ENCODE data around the gene MECP2.
A peak's percentile ranks its signal among the peaks of the same experiment; 100 is the strongest.
"Not testable (repeated sequence)": the region's sequence is repeated elsewhere in the genome, so short reads cannot be mapped to it uniquely, and the experiment has no call there.

The MECP2 gene

DNA sequence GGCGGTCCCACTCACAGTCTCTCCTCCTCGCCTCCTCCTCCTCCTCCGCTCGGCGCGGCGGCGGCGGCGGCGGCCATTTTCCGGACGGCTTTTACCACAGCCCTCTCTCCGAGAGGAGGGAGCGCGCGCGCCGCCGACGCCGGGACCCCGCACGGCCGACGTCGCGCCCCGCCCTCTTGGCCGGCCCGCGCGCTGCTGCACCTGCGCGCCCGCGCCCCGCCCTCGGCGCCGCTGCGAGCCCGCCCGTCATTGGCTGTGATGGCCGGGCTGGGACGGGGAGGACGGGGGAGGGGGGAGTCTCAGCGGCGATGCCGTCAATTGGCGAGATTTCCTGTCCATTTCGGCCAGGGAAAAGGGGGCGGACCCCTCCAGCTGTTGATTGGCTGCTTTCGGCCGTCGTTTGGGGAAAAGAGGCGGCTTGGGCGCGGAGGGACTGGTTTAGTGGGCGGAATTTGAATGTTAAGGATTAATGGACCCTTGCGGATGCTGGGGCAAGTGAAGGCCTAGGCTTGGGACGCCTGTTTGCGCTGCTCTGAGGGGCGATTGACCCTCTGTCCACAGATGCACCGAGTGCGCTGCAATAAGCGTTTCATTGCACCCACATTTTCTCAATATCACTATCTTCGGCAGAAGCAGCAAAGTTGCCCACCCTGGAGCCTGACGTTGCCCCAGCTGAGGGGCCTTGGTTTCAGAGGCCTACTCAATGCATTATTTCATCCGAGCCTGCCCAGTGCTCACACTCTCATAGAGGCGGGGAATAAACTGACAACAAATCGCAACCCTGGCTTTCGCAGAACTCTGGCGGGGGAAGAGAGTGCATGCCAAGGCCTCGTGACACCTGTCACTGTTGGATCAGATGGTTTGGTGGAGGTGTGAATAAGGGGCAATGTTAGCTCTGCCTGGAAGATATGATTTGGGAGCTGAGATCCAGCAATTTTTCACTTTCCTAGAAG lies at the start of gene MECP2:
Gene MECP2, minus strand, starts transcription at position 129 of the 953 bp plus-strand sequence.
- peak; percentile 88 for DNase-seq

DNA sequence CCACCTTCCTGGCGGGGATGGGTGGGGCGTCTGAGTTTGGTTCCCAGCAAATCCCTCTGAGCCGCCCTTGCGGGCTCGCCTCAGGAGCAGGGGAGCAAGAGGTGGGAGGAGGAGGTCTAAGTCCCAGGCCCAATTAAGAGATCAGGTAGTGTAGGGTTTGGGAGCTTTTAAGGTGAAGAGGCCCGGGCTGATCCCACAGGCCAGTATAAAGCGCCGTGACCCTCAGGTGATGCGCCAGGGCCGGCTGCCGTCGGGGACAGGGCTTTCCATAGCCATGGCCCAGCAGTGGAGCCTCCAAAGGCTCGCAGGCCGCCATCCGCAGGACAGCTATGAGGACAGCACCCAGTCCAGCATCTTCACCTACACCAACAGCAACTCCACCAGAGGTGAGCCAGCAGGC lies 46.5 kb upstream of the MECP2 start, which contains the start of gene OPN1LW:
Gene OPN1LW, plus strand, starts transcription at position 234 of the 400 bp plus-strand sequence. Its CDS starts 41 bp downstream, at position 275.
- not testable (repeated sequence) for DNase-seq

DNA sequence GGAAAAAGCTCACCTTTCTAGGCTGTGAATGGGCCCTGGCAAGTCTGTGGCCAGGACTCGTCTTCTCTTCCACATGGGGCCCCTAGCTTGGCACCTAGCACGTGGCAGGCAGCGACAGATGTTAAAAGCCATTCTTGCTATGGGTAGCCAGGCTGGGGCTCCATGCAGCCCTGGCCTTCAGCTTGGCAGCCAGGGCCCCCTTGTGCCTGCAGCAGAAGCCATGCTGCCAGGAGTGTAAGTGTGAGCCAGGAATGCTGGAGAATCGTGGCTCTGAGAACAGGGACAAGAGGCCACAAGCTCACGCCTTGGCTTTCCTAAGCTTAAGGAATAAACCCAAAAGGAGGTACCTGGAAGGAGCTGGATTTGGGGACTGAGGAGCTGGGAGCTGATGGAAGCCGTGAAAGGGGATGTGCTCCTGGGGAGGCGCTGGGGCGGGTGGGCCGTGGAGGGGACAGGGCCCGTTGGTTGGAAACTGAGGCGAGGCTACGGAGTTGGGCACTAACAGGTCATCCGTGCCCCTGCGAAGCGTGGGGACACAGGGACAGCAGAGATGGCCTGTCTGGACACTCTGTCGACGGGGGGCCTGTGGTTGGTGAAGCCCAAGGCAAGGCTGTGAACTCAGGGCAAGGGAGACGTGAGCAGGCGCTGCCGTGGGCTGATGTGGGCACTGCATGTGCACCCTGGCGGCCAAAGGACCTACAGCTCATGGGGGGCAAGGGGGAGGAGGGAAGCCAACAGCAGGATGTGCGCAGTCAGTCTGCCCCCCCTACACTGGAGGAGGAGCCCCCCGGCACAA lies 45.6 kb upstream of the MECP2 start:
- DNase-seq: no peak

DNA sequence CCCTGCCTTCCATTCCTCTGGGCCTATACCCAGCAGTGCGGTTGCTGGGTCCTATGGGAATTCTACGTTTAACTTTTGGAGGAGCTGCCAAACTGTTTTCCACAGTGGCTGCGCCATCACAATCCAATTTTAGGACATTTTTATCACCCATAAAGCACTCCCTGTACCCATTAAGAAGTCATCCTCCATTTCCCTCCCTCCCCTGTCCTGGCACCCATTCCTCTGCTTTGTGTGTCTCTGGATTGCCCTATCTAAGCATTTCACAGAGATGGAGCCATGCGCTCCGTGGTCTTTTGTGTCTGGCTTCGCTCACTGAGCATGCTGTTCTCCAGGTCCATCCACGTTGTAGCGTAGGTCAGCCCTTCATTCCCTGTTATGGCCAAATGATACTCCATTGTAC lies 44.9 kb upstream of the MECP2 start:
- no peak for DNase-seq

DNA sequence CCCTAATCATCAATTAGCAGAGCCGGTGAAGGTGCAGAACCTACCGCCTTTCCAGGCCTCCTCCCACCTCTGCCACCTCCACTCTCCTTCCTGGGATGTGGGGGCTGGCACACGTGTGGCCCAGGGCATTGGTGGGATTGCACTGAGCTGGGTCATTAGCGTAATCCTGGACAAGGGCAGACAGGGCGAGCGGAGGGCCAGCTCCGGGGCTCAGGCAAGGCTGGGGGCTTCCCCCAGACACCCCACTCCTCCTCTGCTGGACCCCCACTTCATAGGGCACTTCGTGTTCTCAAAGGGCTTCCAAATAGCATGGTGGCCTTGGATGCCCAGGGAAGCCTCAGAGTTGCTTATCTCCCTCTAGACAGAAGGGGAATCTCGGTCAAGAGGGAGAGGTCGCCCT lies 43.2 kb upstream of the MECP2 start:
- DNase-seq: no peak

DNA sequence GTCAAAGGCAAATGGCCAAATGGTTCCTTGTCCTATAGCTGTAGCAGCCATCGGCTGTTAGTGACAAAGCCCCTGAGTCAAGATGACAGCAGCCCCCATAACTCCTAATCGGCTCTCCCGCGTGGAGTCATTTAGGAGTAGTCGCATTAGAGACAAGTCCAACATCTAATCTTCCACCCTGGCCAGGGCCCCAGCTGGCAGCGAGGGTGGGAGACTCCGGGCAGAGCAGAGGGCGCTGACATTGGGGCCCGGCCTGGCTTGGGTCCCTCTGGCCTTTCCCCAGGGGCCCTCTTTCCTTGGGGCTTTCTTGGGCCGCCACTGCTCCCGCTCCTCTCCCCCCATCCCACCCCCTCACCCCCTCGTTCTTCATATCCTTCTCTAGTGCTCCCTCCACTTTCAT lies 42.7 kb upstream of the MECP2 start:
- no peak for DNase-seq

DNA sequence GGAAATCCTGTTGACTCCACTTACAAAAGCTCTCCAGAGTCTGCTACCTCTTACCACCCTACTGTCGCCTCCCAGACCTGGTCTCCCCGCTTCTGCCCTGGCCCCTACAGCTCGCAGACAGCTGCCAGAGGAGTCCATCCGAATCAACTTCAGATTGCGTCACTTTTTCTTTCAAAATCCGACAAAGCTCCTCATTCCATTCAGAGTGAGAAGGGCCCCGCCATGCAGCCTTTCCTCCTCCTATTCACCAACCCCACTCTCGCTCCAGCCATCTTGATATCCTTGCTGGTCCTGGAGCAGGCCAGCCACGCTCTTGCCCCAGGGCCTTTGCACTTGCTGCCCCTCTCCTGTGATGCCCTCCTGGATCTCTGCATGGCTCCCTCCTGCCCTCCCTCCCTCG lies 41.3 kb upstream of the MECP2 start:
- DNase-seq: no peak

DNA sequence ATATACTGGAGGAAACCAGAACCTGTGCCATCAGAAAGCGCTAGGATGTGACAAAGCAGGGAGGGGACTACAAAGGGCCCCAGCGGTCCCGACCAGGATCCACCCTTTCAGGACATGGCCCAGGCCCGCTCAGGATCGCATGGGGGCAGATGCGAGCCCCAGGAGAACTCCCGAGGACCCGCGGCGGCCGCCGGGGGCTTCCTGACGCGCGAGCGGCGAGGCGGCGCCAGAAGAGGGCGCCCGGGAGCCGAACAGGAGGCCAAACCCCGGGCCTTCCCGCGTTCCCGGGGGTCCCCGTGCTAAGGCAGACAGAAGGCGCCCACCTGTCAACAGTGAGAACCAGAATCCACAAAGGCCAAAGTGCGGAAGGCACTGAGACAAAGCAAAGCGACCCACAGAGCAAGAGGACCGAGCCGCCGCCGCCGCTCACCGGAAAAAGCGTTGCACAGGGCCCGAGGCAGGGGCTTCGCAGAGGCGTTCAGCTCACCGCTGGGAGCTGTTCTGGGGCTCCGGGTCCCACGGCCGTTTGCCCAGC lies 39.2 kb upstream of the MECP2 start:
- peak; percentile 77 for DNase-seq

DNA sequence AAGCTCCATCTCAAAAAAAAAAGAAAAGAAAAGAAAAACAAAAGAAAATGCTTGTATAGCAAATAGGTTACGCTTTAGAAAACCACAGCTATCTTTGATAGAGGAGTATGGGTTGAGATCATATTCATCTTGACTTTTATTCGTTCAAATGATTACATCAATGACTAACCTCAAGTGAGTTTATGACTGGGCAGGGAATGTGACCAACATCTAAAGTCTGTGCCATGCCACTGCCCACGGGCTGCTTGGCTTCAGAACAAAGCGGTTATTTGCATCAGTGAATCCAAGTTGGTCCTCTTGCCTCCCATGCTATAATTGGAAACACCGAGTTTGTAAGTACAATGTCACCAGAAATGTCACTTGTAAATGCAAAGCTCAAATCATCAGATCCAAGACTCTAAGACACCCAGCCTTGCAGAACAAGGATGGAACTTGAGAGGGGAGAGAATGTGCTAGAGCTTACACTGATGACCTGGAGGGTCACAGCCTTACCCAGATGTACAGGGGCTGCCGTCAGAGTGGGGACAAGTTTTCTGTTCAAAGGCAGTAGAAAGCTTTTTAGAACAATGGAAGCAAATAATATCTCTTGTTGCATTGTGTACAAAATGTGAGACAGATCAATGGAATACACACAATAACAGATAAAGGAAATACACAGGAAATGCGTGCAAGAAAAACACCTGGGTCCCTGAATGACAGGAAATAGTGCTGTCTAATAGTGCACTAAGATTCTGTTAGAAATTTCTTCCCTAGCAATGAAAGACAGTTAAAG lies 38.1 kb upstream of the MECP2 start:
- DNase-seq: no peak

DNA sequence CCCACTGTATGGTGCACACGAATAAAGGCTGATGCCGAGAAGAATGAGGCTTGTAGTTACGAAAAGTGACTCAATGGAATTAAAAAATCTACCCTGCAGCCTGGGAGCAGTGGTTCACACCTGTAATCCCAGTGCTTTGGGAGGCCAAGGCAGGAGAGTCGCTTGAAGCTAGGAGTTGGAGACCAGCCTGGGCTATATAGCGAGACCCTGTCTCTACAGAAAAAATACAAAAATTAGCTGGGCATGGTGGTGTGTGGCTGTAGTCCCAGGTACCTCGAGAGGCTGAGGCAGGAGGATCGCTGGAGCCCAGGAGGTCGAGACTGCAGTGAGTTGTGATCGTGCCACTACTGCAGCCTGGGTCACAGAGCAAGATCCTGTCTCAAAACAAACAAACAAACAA lies 34.8 kb upstream of the MECP2 start:
- DNase-seq: no peak

DNA sequence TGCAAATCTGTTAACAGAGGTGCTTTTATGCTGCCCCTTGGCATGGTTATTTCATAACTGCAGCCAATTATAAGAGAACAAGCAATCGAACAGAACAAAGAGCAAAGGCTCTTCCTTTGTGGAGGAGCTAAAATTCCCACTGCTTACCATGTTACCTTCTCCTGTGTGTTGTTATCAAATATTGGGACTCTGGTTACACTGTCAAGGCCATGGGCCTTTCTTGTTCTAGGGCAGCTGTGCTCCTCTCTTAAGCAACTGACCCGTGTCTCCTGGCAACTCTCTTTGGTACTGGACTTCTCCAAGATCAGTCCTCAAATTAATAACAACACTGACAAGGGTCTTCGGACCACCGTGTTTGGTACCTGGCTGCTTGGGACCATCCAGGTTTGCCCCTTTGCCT lies 34.4 kb upstream of the MECP2 start:
- no peak for DNase-seq

DNA sequence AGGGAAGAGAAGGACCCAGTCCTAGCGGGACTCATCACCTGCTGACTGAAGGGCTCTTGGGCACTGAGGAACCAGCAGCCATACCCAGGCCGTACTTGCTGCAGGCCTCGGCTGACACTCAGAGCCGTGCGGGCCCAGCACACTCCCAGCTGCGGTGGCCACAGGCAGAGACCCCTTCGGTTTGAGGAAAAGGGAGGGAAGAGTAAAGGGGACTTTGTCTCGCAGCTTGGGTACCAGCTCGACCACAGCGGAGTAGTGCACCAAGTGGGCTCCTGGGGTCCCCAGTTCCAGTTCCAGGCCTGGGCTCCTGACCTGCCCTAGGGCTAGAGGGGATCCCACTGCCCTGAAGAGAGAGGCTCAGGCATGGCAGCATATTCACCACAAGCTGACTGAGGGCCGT lies 28.6 kb upstream of the MECP2 start:
- no peak for DNase-seq

DNA sequence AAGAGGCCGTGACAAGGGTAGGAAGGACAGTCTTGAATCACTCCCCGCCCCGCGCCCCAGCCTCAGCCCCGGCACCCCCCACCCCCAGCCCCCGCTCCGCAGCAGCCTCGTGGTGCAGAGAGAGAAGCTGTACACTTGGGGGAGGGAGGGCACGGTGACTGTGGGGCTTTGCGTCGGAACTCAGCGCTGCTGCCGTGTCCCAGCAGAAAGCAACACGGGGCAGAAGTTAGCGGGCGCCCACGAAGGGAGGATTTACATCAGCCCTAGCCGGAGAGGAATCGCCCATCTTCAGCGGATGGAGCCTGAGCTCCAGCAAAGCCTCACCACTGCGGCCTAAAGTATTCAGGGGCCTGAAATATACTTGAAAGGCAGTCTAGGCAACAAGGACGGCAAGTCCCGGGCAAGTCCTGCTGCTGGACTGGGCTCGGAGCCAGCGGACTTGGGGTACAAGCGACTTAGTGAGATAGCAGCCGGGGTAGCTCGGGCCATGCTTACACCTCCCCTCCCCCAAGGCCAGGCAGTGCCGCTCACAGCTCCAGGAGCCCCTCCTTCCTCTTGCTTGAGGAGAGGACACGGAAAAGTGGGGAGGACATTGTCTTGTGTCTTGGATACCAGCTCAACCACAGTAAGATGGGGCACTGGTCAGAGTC lies 28.0 kb upstream of the MECP2 start:
- no peak for DNase-seq

DNA sequence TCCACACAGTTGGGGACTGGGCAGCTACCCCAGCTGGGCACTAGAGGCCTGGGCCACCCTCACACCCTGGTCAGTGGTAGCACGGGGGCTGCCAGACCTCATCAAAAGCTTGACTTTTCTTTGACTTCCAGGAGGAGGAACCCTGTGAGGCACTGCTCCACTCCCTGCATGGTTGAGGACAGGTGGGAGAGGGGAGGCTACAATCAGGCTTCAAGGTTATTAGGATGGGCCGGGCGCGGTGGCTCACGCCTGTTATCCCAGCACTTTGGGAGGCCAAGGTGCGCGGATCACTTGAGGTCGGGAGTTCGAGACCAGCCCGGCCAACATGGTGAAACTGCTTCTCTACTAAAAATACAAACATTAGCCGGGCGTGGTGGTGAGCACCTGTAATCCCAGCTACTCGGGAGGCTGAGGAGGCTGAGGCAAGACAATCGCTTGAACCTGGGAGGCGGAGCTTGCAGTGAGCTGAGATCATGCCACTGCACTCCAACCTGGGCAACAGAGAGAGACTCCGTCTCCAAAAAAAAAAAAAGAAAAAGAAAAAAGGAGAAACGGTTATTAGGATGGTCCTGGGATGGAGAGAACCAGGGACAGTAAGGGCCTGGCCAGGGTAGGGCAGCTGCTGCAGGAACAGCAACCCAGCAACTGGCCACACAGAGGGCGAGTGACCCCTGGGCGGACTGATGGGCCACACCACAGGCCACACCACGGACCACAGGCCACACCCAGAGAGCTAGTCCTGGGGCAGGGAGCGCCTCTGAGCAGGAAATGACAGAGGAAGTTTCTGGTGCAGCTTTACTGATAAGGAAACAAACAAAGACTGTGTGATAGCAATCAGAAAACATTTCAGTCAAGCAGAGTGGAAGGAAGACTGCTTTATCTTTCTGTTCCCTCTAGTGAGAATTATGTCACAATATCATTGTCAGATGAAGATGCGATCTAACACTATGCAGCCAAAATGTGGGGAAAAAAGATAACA lies 26.0 kb upstream of the MECP2 start:
- DNase-seq: peak; percentile 41

DNA sequence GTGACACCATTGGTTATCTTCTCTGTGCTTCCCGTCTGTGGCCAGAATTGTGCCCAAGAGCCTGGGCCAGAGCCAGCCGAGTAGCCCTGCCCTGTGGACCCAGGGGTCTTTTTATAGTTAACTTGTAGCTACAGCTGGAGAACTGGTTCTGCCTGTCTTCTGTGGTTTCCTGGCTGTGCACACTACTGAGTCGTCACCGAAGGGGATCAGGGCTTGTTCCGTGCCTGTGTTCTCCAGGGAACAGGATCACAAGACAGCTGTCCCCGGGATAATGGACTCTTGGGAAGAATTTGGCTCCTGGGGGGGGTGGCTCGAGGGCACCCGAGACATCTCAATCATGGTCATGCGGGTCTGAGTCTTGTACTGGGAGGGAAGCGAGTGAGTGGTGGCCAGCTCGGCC lies 24.4 kb upstream of the MECP2 start:
- no peak for DNase-seq

DNA sequence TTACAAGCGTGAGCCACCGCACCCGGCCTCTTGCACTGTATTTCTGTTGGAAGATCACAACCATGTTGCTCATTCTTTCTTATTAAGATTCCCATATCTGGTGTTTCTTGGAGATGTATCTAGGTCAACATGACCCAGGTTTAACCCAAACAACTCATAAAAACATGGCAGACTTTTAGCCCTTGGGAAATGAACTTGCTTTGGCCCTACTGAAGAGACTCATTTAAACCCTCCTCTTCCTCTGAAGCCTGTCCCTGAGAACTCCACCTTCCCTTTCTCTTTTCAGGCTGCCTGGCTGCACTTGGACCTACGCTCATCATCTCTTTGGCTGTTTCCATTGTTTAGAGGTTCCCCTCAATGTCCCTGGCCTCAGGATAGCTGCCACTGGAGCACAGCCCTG lies 23.7 kb upstream of the MECP2 start:
- DNase-seq: no peak

DNA sequence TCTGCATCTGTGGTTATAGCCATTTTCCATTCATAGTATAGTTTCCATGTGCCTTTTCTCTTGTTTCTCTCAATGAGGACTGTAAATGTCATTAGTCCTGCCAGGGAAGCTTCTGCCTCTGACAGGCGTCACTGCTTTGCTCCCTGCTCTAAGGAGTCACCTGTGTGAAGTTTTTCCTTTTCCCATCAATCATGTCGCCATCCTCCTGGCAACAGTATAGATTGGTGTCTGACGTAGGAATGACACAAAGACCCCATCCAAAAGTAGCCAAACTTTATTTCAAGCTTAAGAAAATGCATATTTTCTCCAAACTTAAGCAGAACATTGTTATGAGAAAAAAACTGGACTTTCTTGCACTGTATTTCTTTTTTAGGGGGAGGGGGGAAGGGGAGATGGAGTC lies 23.1 kb upstream of the MECP2 start:
- DNase-seq: no peak

DNA sequence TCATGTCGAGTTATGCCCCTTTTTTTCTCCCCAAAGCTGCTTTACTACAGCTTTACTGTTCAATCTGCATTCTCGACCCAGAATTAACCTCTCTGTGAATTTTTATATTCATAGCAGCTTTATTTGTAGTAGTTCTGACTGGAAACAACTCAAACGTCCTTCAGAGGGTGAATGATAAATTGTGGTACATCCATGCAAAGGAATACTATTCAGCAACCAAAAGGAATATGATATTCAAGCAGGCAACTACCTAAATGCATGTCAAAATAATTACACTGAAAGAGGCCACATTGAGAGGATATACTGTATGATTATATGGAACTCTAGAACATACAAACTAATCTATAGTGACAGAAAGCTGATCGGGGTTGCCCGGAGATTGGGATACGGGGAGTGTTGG lies 20.0 kb upstream of the MECP2 start:
- no peak for DNase-seq

DNA sequence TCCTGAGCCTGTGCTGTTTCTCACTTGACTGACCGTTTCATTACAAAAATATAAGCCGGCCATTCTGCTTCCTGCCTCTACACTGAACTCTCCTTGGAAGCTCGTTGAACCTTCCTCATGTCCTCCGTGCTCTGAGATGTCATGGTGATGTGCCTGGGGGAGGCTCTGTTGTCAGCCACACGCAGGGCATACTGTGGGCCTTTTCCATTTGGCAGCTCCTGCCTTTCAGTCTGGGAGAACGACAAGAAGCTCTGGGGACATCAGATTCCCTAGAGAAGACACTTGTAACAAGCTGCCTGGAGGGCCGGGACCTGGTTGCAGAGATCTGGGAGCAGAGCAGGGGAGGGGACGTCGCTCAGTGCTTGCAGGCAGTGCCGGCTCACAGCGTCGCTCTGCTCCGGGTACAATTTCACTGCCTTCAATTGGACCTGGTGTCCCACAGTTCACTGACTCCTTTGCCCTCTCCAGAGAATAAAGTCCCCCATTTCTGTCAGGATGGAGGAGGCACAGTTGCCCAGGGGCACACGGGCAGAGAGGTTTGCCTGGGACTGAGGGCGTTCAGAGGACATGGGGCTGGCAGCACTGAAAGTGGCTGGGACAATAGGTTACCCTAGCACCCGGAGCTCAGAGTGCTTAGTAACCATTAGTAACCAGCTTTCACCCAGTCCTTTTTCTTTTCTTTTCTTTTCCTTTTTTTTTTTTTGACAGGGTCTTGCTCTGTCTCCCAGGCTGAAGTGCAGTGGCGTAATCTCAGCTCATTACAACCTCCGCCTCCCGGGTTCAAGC lies 19.1 kb upstream of the MECP2 start:
- DNase-seq: no peak

DNA sequence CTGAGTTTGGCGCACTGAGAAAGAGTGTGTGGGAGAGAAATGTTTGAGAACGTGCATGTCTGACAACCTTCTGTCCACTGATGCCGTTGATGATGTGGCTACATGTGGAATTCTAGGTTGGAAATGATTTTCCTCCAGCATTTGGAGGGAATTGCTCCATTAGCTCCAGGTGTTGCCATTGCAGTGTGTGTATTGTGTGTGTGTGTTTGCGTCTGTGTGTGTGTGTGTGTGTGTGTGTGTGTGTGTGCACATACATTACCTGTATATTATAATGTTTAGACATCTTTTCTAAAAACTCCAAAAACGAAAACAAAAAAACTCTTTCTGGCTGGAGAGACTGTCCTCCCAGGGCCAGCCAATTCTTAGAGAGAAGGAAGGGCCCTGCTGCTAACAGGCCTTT lies 18.2 kb upstream of the MECP2 start:
- no peak for DNase-seq

Measured in CD4-positive, alpha-beta T cell treated with Interleukin-17A for 4 hours (primary cell).